GM20431 (cell line): ENCODE data around the gene TSKS.
"Not testable (repeated sequence)": the region's sequence is repeated elsewhere in the genome, so short reads cannot be mapped to it uniquely, and the experiment has no call there.

Source experiments
- in situ Hi-C: fragments of 300-500 bp; cut with MseI, MboI; formaldehyde crosslinking; loops from one replicate; pipeline ENCODE4 v1.15.0; 2020; ENCODE audit warnings: low sequenced_read_pairs; ENCODE audit not compliant: unreplicated experiment

TSKS gene

GRCh38 chr19:49727217-49728030, 35.7 kb downstream of the TSKS start:
- in situ Hi-C loops: no loop called here

- in situ Hi-C loops: not testable (repeated sequence)
These were observed 43.7 kb downstream of the TSKS start for GRCh38 chr19:49719420-49719819.

- in situ Hi-C loops: no loop called here
These were observed 44.1 kb downstream of the TSKS start for GRCh38 chr19:49718991-49719390.

DNA sequence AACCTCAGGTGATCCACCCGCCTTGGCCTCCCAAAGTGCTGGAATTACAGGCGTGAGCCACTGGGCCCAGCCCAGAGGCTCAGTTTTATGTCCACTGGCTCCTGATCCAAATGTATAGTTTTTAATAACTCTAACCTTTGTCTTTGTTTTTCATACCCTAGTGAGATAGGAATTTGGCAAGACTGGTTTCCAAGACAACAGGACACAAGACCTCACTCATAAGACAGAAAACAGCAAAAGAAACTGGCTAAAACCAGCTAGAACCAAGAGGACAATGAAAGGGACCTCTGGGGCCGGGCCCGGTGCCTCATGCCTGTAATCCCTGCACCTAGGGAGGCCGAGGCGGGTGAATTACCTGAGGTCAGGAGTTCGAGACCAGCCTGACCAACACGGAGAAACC, 44.6 kb downstream of the TSKS start:
- in situ Hi-C loops: no loop called here

DNA sequence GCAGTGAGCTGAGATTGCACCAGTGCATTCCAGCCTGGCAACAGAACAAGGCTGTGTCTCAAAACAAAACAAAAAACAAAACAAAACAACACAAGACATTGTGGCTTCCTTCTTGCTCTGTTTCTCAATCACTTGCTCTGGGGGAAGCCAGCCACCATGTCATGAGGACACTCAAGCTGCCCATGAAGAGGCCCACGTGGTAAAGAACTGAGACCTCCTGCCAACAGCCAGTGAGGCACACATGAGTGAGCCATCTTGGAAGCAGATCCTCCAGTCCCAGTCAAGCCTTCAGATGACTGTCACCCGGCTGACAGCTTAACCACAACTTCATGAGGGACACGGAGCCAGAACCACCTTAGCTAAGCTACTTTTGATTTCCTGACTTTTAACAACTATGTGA, 47.0 kb downstream of the TSKS start:
- in situ Hi-C loops: no loop called here

DNA sequence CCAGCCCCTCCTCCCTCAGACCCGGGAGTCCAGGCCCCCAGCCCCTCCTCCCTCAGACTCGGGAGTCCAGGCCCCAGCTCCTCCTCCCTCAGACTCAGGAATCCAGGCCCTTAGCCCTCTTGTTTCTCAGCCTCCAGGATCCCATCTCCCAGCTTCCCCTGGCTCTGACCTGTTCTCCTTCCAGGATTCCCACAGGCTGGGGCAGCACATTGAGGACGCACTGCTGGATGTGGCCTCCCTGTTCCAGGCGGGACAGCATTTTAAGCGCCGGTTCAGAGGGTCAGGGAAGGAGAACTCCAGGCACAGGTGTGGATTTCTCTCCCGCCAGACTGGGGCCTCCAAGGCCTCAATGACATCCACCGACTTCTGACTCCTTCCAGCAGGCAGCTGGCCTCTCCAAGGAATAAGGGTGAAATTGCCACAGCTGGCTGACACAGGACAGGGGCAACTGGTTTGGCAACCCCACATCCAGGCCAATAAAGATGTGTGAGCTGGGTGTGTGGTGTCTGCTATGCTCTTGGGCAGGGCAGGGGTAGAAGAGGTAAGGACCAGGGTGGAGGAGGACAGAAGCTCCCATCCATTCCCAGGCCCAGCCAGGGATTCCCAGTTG, 49.8 kb downstream of the TSKS start:
- in situ Hi-C loops: no loop called here

DNA sequence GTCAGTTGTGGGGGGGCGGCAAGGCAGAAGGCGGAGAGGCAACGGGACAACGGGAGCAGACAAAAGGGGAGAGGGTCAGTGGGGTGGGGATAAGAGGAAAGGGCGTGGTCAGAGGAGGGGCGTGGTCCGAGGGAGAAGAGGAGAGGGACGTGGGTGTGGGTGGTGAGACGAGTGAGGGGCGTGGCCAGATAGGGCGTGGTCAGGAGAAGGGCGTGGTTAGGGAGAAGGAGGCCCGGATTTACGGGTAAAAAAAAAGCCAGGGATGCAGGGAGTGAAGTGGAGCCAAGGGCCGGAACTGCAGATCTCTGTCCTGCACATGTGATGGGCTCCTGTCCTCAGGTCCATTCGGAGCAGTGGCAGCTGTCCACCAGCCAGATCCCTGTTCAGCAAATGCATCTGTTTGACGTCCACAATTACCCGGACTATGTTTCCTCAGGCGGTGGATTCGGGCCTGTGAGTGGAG, 50.7 kb downstream of the TSKS start:
- in situ Hi-C loops: no loop called here

- in situ Hi-C loops: no loop called here
These were observed 52.6 kb downstream of the TSKS start for GRCh38 chr19:49710372-49710951.

DNA sequence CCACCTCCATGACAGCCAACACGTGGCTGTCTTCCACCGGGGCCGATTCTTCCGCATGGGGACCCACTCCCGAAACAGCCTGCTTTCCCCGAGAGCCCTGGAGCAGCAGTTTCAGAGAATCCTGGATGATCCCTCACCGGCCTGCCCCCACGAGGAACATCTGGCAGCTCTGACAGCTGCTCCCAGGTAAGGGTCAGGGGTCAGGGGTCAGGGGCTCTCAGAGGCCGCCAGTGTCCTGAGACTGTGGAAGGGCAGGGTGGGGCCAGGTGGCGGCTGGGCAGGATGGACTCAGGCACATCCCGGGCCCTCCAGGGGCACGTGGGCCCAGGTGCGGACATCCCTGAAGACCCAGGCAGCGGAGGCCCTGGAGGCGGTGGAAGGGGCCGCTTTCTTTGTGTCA, 57.2 kb downstream of the TSKS start:
- in situ Hi-C loops: no loop called here

DNA sequence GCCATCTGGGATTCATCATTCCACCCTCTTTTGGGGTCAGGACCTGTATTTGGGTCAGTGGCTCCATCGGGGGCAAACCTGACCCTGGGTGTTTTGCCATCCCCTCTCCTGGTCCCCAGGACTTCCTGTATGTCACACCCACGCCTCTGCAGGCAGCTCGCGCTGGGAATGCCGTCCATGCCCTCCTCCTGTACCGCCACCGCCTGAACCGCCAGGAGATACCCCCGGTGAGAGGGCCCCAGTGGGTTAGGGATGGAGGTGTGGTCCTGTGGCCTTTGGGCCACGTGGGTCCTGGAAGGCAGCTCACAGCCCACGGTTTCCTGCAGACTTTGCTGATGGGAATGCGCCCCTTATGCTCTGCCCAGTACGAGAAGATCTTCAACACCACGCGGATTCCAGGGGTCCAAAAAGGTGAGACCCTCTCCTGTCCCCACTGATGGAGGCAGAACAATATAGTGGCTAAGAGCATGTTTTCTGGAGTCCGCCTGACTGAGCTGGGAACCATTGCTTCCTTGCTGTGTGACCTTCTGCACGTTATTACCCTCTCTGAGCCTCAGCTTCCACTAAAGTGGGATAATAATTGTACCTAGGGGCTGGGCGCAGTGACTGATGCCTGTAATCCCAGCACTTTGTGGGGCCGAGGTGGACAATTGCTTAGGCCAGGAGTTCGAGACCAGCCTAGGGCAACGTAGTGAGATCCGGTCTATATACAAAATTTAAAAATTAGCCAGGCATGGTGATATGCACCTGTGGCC, 58.0 kb downstream of the TSKS start:
- in situ Hi-C loops: no loop called here

DNA sequence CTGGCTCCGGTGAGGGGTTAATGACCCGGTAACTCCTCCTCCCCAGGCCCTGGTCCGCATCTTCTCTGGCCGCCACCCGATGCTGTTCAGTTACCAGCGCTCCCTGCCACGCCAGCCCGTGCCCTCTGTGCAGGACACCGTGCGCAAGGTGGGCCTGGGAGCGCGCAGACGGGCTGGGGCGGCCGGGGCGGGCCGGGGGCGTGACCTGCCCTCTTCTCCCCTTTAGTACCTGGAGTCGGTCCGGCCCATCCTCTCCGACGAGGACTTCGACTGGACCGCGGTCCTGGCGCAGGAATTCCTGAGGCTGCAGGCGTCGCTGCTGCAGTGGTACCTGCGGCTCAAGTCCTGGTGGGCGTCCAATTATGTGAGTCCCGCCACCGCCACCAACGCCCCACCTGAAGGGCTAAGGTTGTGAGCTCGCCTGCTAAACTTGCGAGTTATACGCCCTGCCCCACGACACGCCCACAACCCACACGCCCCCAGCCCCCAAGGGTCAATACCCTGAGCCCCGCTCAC, 61.8 kb downstream of the TSKS start:
- in situ Hi-C loops: no loop called here

DNA sequence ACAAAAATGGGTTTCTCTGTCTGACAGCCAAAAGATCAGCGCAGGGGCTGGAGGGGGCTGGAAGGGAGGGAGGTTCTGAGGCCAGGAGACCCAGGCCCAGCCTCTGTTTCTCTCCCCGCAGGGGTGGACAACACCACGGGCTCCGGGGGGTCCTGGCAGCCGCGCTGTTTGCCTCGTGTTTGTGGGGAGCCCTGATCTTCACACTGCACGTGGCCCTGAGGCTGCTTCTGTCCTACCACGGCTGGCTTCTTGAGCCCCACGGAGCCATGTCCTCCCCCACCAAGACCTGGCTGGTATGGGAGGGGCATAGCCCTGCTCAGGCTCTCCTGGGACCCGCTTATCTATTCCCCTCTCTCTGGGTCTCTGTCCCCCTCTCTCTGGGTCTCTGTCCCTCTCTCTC, 62.5 kb downstream of the TSKS start:
- in situ Hi-C loops: no loop called here

GRCh38 chr19:49699364-49699763, 63.7 kb downstream of the TSKS start:
- in situ Hi-C loops: no loop called here

- in situ Hi-C loops: no loop called here
These were observed 66.2 kb downstream of the TSKS start for GRCh38 chr19:49696865-49697264.

DNA sequence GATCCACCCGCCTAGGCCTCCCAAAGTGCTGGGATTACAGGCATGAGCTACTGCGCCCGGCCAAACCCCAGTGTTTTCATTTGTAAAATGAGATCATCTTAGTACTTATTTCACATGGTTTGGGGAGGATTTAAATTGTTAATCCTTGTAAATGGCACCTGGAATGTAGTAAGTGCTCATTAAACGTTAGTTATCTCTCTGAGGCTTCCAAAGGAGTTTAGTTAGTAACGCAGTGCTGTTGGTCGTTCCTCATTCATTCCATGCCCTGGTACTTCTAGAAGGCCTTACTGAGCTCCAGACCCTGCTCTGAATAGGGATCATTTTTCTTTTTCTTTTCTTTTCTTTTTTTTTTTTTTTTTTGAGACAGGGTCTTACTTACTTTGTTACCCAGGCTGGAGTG, 67.0 kb downstream of the TSKS start:
- in situ Hi-C loops: no loop called here

- in situ Hi-C loops: no loop called here
These were observed 71.0 kb downstream of the TSKS start for GRCh38 chr19:49692147-49692506.

GRCh38 chr19:49691243-49692146, 71.6 kb downstream of the TSKS start:
- in situ Hi-C loops: no loop called here

GRCh38 chr19:49690656-49691242, 72.4 kb downstream of the TSKS start, which contains the start of gene CPT1C:
CPT1C (plus strand) TSS chr19:49691116; CDS start chr19:49692253, 1,137 bp downstream.
- in situ Hi-C loops: no loop called here

GRCh38 chr19:49690079-49690655, 72.9 kb downstream of the TSKS start:
- in situ Hi-C loops: no loop called here
